ENCODE results near the gene GADL1. TPM values are rescaled to one million over a fixed set of nuclear protein-coding genes. Genes with fewer than 3 reads are reported as not detected.

The GADL1 gene
- total RNA-seq, 4 donors from 2014 or later = 0.46 TPM; not detected in 3

- TF ChIP-seq CTCF (IDR thresholded peaks at IDR 0.05) = no peak
- no peak for ATAC-seq (ENCODE audit: low FRiP score)
- DNase-seq (ENCODE audit: low spot score) = no peak
Measured at GRCh38 chr3:30913176-30913575, 18.7 kb upstream of the GADL1 start.

- no peak for TF ChIP-seq CTCF (IDR thresholded peaks at IDR 0.05)
- ATAC-seq (ENCODE audit: low FRiP score) (no peak), DNase-seq (ENCODE audit: low spot score) (no peak)
Measured at GRCh38 chr3:30912301-30912700, 17.8 kb upstream of the GADL1 start.

GRCh38 chr3:30908456-30909037 lies 14.1 kb upstream of the GADL1 start:
- DNase-seq (ENCODE audit: low spot score) = no peak
- TF ChIP-seq CTCF (IDR thresholded peaks at IDR 0.05) = no peak
- ATAC-seq (ENCODE audit: low FRiP score) = no peak

- no peak for DNase-seq (ENCODE audit: low spot score)
- TF ChIP-seq CTCF (IDR thresholded peaks at IDR 0.05) = no peak
- no peak for ATAC-seq (ENCODE audit: low FRiP score)
Measured at GRCh38 chr3:30904996-30905395, 10.5 kb upstream of the GADL1 start.

- no peak for TF ChIP-seq CTCF (IDR thresholded peaks at IDR 0.05)
- ATAC-seq (ENCODE audit: low FRiP score) (no peak), DNase-seq (ENCODE audit: low spot score) (no peak)
Measured at GRCh38 chr3:30895329-30895728, 868 bp upstream of the GADL1 start.

- ATAC-seq (ENCODE audit: low FRiP score) (no peak), DNase-seq (ENCODE audit: low spot score) (no peak)
- TF ChIP-seq CTCF (IDR thresholded peaks at IDR 0.05) = no peak
Measured at GRCh38 chr3:30893678-30894325, 659 bp downstream of the GADL1 start.

- TF ChIP-seq CTCF (IDR thresholded peaks at IDR 0.05) = no peak
- no peak for ATAC-seq (ENCODE audit: low FRiP score)
Measured at GRCh38 chr3:30890907-30891306, 3.6 kb downstream of the GADL1 start.

More at GRCh38 chr3:30890907-30891306, 3.6 kb downstream of the GADL1 start:
- no peak for DNase-seq (ENCODE audit: low spot score)
